ENCODE results near the gene GASK1A.

The GASK1A gene

DNA sequence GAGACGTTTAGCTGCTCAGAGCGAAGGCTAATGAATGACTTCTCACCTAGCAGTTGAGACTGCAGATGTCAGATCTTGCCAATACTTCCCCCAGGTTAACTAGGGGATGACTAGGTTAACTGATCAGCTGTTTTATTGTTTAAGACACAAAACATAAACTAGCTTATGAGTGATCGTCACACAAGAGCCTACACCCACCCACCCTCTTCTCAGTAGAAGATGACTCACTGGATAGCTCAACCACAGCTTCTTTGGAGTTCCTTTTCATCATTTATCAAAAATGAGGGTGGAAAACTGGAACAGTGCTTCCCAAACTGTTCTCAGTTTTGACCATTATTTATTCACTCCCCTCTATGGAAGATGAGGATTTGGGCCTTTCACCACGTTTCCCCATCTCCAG is 25.2 kb downstream of the GASK1A start:
- H3F3A ChIP-seq (ENCODE audit: insufficient read depth): no peaks in the 10 kb centered on the region
- H4K20me1 ChIP-seq (ENCODE audit: low read depth, low read length): no peaks in the 10 kb centered on the region
- H3K4me2 ChIP-seq (ENCODE audit: low read depth, low read length, poor library complexity, severe bottlenecking): no peak overlapping the region
- H3K36me3 ChIP-seq (ENCODE audit: low read length): no peaks in the 10 kb centered on the region
- no peak overlapping the region for H3K9ac ChIP-seq (ENCODE audit: low read length)
- no peaks in the 10 kb centered on the region for H3K9me2 ChIP-seq (replicated peaks; ENCODE audit: insufficient read depth, low read length)
- TF ChIP-seq, protein P1, sequence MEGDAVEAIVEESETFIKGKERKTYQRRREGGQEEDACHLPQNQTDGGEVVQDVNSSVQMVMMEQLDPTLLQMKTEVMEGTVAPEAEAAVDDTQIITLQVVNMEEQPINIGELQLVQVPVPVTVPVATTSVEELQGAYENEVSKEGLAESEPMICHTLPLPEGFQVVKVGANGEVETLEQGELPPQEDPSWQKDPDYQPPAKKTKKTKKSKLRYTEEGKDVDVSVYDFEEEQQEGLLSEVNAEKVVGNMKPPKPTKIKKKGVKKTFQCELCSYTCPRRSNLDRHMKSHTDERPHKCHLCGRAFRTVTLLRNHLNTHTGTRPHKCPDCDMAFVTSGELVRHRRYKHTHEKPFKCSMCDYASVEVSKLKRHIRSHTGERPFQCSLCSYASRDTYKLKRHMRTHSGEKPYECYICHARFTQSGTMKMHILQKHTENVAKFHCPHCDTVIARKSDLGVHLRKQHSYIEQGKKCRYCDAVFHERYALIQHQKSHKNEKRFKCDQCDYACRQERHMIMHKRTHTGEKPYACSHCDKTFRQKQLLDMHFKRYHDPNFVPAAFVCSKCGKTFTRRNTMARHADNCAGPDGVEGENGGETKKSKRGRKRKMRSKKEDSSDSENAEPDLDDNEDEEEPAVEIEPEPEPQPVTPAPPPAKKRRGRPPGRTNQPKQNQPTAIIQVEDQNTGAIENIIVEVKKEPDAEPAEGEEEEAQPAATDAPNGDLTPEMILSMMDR (IDR thresholded peaks at IDR 0.05; ENCODE audit: insufficient read depth, low read length, poor library complexity, severe bottlenecking): no peak
- TF ChIP-seq EZH2phosphoT487 (conservative IDR thresholded peaks at IDR 0.05; ENCODE audit: low read length): no peak
- H3K9me3 ChIP-seq (ENCODE audit: insufficient read depth, low read length): no peaks in the 10 kb centered on the region
- H3K4me3 ChIP-seq (ENCODE audit: insufficient read depth, low read length, poor library complexity, severe bottlenecking): no peak overlapping the region
- H3K79me2 ChIP-seq (ENCODE audit: insufficient read depth, low read length): no peaks in the 10 kb centered on the region
- no peak overlapping the region for H3K27ac ChIP-seq (ENCODE audit: low read depth, low read length)
- no peak overlapping the region for H2AFZ ChIP-seq (ENCODE audit: low read depth, low read length, severe bottlenecking)
- no peaks in the 10 kb centered on the region for H3K27me3 ChIP-seq (ENCODE audit: low read length)

DNA sequence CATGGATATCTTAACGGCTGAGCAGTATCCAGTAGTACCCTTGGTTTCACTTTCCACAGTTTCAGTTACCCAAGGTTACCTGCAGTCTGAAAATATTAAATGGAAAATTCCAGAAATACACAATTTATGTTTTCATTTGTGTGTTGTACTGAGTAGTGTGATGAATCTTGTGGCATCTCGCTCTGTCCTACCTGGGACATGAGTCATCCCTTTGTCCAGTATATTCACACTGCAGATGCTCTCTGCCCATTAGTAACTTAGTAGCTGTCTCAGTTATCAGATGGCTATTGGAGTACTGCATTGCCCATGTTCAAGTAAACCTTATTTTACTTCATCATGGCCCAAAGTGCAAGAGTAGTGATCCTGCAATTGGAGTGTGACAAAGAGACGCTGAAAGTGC is 26.1 kb downstream of the GASK1A start:
- Histone ChIP-seq H3K36me3 (ENCODE audit: low read length) (no peaks in the 10 kb centered on the region), H3K4me2 (ENCODE audit: low read depth, low read length, poor library complexity, severe bottlenecking) (no peak overlapping the region), H2AFZ (ENCODE audit: low read depth, low read length, severe bottlenecking) (no peak overlapping the region), H3K27me3 (ENCODE audit: low read length) (no peaks in the 10 kb centered on the region), H3K79me2 (ENCODE audit: insufficient read depth, low read length) (no peaks in the 10 kb centered on the region), H3K4me3 (ENCODE audit: insufficient read depth, low read length, poor library complexity, severe bottlenecking) (no peak overlapping the region), H4K20me1 (ENCODE audit: low read depth, low read length) (no peaks in the 10 kb centered on the region), H3K27ac (ENCODE audit: low read depth, low read length) (no peak overlapping the region), H3K9me2 (replicated peaks; ENCODE audit: insufficient read depth, low read length) (no peaks in the 10 kb centered on the region), H3K9ac (ENCODE audit: low read length) (no peak overlapping the region), H3K9me3 (ENCODE audit: insufficient read depth, low read length) (no peaks in the 10 kb centered on the region), H3F3A (ENCODE audit: insufficient read depth) (no peaks in the 10 kb centered on the region)
- no peak for TF ChIP-seq EZH2phosphoT487 (conservative IDR thresholded peaks at IDR 0.05; ENCODE audit: low read length)
- TF ChIP-seq, protein P1 (IDR thresholded peaks at IDR 0.05; ENCODE audit: insufficient read depth, low read length, poor library complexity, severe bottlenecking): no peak

DNA sequence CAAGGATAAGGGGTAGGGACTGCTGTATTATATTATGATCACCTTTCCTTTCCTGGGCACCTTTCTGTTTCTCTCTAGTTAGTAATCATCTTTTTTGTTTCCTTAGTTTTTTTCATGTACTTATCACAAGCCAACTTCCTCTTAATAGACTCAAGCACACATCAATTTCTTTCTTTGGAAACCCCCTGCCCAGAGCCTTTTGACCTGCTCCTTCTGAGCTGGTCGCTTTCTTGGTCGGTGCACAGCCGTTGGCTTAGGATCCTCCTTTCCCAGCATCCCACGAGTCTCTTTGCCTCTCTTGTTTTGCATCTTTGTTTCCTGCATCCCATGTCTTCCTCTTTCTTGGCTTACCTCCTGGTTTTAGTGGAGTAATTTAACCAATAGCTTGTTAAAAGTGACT is 26.9 kb downstream of the GASK1A start:
- H3K4me2 ChIP-seq (ENCODE audit: low read depth, low read length, poor library complexity, severe bottlenecking): no peak overlapping the region
- H3K9ac ChIP-seq (ENCODE audit: low read length): no peak overlapping the region
- no peaks in the 10 kb centered on the region for H3F3A ChIP-seq (ENCODE audit: insufficient read depth)
- no peaks in the 10 kb centered on the region for H4K20me1 ChIP-seq (ENCODE audit: low read depth, low read length)
- H3K9me2 ChIP-seq (replicated peaks; ENCODE audit: insufficient read depth, low read length): no peaks in the 10 kb centered on the region
- no peaks in the 10 kb centered on the region for H3K36me3 ChIP-seq (ENCODE audit: low read length)
- no peak overlapping the region for H2AFZ ChIP-seq (ENCODE audit: low read depth, low read length, severe bottlenecking)
- H3K4me3 ChIP-seq (ENCODE audit: insufficient read depth, low read length, poor library complexity, severe bottlenecking): no peak overlapping the region
- H3K9me3 ChIP-seq (ENCODE audit: insufficient read depth, low read length): no peaks in the 10 kb centered on the region
- no peak overlapping the region for H3K27ac ChIP-seq (ENCODE audit: low read depth, low read length)
- no peak for TF ChIP-seq EZH2phosphoT487 (conservative IDR thresholded peaks at IDR 0.05; ENCODE audit: low read length)
- TF ChIP-seq, protein P1 (IDR thresholded peaks at IDR 0.05; ENCODE audit: insufficient read depth, low read length, poor library complexity, severe bottlenecking): no peak
- H3K79me2 ChIP-seq (ENCODE audit: insufficient read depth, low read length): no peaks in the 10 kb centered on the region
- H3K27me3 ChIP-seq (ENCODE audit: low read length): no peaks in the 10 kb centered on the region

All from SU-DHL-6 (cell line).